AG04449 (cell line): ENCODE data around the gene TBX15.

Experiments
- CTCF ChIA-PET: fragments of 350-600 bp; formaldehyde crosslinking; extraction: SDS; loops from one replicate; lab custom pipeline; 2021; ENCODE audit warnings: antibody characterized with exemption; lab: Yijun Ruan, JAX
- POLR2A ChIA-PET: fragments of 400-600, 350-600 bp; formaldehyde crosslinking; extraction: SDS; loops from one replicate; lab custom pipeline; 2020; ENCODE audit warnings: antibody characterized with exemption, inconsistent platforms; lab: Yijun Ruan, JAX
- DNase-seq: peaks from one replicate; pipeline ENCODE4 v3.0.0-alpha.2; 2010; ENCODE audit warnings: low read depth, low spot score
- H3K4me3 ChIP-seq: 2 replicates; pipeline ENCODE4 v1.5.1; 2011; ENCODE audit warnings: low read depth, mild to moderate bottlenecking, control low read depth, low read length
- CTCF ChIP-seq: IDR thresholded peaks from one replicate; pipeline ENCODE4 v1.5.1; 2011; ENCODE audit warnings: mild to moderate bottlenecking, moderate library complexity, low read length, control low read depth, inconsistent platforms; ENCODE audit not compliant: insufficient read depth; ENCODE audit errors: missing control alignments

The TBX15 gene

DNA sequence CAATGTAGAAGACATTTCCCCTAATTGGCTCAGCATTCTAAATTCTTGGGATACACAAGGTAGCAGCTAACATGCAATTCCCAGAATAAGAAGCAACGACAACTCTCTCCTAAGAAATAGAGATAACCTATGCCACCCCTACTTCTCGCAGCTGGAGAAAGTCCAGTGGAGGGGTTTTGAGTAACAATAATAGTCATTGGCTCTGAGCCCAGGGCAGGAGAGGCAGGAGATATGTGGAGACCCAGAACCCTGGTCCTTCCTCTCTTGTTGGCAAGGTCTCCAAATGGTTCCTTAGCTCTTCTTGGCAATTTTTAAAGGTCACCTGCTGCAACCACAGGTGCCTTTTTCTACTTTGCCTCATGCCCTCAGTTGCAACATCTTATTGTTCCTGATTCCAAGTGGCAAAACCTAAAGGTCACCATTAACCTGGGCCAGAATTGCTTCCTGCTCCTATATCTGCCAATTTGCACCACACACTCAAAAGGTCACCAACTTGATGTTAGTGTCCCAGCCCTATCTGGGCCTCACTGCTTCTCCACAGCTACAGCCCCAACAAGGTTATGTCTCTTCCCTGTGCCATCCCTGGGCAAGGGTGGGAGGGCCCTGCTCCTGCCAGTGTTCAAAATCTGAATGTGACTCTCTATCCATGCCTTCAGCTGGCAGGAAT, 36.7 kb downstream of the TBX15 start:
- no peak for DNase-seq
- ChIA-PET POLR2A (no interaction called here), CTCF (interaction anchor here (1.3 to 1.5 kb wide), 2 partner anchors 10 to 24 kb away, joined by 3 to 5 read pairs; no protein-coding TSS in a partner anchor)
- no peak for TF ChIP-seq CTCF
- H3K4me3 ChIP-seq, result no peak overlapping the region

DNA sequence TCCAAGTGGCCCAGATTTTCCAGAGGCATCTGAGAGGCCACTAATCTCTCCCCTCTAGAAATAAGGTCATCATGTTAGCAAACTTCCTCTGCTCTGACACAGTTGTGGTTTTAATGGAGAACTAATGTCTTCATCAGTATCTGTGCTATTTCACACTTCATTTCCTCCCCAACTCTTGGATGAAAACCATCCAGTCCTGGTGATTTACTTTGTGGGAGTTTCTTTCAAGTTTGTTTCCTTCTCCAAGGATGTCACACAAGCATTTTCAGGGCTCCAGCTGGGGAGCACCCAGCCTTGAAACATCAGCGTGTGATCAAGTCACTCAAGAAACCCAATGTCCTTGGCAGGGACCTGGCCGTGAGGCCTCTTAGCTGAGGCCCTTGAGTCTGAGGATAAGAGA, 38.8 kb downstream of the TBX15 start:
- DNase-seq, result no peak

DNA sequence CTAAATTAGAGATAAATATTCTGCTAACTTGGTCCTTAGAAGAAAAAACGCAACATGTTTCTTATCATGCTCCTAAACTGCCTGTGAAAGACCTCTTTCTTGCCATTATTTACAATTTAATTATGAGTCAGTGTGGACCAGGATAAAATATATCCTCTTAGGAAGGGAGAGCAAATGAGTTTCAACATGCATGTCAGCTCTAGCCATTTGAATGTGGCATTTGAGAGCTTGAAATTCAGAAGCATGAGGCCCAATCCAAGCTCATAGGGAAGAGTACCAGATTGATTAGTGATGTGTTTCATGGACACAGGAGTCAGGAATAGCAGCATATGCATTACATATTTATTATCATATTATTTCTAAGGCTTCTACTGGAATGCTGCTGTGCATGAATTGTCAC, 39.3 kb downstream of the TBX15 start:
- no peak for TF ChIP-seq CTCF
- POLR2A ChIA-PET, result no interaction called here
- CTCF ChIA-PET, result interaction anchor here (0.7 to 1.3 kb wide), 2 partner anchors 8 to 41 kb away, joined by 3 to 4 read pairs; no protein-coding TSS in a partner anchor
- DNase-seq, result no peak
- no peak overlapping the region for H3K4me3 ChIP-seq

More for the DNA sequence above, 38.8 kb downstream of the TBX15 start:
- TF ChIP-seq CTCF, result no peak
- H3K4me3 ChIP-seq, result no peak overlapping the region
- ChIA-PET POLR2A (interaction anchor here (0.6 kb wide), 1 partner anchor 29 kb away, joined by 4 read pairs; no protein-coding TSS in a partner anchor), CTCF (interaction anchor here (1.3 kb wide), 1 partner anchor 41 kb away, joined by 4 read pairs; no protein-coding TSS in a partner anchor)

DNA sequence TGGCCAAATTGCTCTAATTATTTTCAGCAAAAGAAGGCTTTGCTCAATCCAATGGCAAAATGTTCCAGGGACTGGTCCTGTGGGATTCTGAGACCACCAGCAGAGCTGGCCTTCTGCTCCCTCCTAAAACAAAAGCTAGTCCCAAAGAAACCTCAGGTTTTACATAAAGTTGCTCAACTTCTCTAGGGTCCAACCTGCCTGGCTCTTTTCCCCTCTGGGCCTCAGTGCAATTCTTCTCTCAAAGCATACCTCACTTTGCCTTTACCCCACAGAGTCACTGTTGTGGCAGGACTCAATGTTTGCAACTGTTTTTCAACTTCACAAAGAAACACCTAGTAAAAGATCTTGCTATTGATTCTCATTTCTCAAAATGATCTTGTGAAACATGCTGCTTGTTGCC, 39.8 kb downstream of the TBX15 start:
- CTCF ChIA-PET, result interaction anchor here (0.7 to 1.3 kb wide), 2 partner anchors 8 to 42 kb away, joined by 3 to 4 read pairs; no protein-coding TSS in a partner anchor
- POLR2A ChIA-PET, result no interaction called here
- no peak for TF ChIP-seq CTCF
- H3K4me3 ChIP-seq, result no peak overlapping the region
- DNase-seq, result no peak

DNA sequence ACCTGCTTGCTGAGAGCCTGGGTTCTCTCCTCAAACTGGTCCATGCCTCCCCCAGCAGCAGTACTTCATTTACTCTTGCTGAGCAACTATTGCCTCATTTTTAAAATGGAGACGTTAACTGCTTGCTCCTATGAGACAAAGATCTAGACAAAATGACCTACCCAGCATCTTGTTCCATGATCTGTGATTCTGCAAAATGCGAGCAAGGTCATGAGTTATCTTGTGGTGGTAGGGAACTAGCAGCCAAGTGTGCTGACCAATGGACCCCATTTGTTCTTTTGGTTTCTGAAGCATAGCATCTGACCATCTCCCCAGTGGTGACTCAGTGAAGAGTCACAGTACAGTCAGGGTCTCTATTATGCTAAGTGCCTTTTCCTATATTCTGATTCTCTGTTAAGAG, 40.4 kb downstream of the TBX15 start:
- ChIA-PET POLR2A (no interaction called here), CTCF (no interaction called here)
- DNase-seq, result no peak
- TF ChIP-seq CTCF, result no peak
- no peak overlapping the region for H3K4me3 ChIP-seq

- no peak for DNase-seq
- TF ChIP-seq CTCF, result no peak
- ChIA-PET CTCF (no interaction called here), POLR2A (no interaction called here)
- H3K4me3 ChIP-seq, result no peak overlapping the region
These were observed 41.0 kb downstream of the TBX15 start for GRCh38 chr1:118947003-118947765.
